ENCODE results near the gene DOK6. TPM values are rescaled to one million over a fixed set of nuclear protein-coding genes. Genes with fewer than 3 reads are reported as not detected.

Gene DOK6
- total and polyA plus RNA-seq, 2 donors (not counting 1 experiment from before 2014, with no cell fraction given) = not detected

DNA sequence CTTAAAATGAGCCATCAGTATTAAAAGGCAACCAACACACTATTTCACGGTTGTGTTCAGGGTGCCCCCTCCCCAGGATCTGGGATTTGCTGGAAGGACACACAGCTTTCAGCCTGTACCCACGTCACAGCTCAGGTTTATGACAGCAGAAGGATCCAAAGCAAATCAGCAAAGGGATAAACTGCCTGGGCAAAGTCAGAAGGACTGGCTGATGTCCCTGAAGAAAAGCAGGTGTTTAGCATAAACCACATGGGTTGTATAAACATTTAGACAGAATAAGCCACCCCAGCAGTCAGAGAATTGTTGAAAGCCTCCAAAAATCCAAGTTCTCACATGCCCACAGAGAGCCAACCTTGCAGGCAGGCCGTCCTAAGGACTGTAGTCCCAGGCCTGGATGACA, 483.1 kb downstream of the DOK6 start:
- H3K79me2 ChIP-seq (ENCODE audit: control insufficient read depth, insufficient read depth, low read length) = no peaks in the 10 kb centered on the region
- H3K27me3 Mint-ChIP-seq = no peaks in the 10 kb centered on the region
- TF ChIP-seq, protein P1, sequence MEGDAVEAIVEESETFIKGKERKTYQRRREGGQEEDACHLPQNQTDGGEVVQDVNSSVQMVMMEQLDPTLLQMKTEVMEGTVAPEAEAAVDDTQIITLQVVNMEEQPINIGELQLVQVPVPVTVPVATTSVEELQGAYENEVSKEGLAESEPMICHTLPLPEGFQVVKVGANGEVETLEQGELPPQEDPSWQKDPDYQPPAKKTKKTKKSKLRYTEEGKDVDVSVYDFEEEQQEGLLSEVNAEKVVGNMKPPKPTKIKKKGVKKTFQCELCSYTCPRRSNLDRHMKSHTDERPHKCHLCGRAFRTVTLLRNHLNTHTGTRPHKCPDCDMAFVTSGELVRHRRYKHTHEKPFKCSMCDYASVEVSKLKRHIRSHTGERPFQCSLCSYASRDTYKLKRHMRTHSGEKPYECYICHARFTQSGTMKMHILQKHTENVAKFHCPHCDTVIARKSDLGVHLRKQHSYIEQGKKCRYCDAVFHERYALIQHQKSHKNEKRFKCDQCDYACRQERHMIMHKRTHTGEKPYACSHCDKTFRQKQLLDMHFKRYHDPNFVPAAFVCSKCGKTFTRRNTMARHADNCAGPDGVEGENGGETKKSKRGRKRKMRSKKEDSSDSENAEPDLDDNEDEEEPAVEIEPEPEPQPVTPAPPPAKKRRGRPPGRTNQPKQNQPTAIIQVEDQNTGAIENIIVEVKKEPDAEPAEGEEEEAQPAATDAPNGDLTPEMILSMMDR (IDR thresholded peaks at IDR 0.05) = no peak
- no peak for TF ChIP-seq EZH2 (IDR thresholded peaks at IDR 0.05; ENCODE audit: borderline replicate concordance, insufficient read depth, low read depth, low read length, poor library complexity, severe bottlenecking)
- no peak overlapping the region for H3K27ac Mint-ChIP-seq
- H3K9me3 ChIP-seq (ENCODE audit: control extremely low read depth in 1 of 3, control insufficient read depth in 2 of 3, insufficient read depth in 1 of 3, low read length in 2 of 3) = peaks cover 0 to 1% (median 0%) of the 10 kb centered on the region in 3 donors
- no peak for ATAC-seq (ENCODE audit: low read depth)
- CTCF ChIA-PET = no interaction called here
- H3K27me3 ChIP-seq (replicated peaks in 1 of 4; ENCODE audit: control extremely low read depth in 1 of 4, control insufficient read depth in 3 of 4, insufficient read depth in 4 of 4, low read length in 3 of 4) = no peaks in the 10 kb centered on the region
- H3K36me3 ChIP-seq (replicated peaks in 1 of 2; ENCODE audit: control extremely low read depth in 1 of 2, control insufficient read depth in 1 of 2, extremely low read depth in 1 of 2, insufficient read depth in 2 of 2, low read length in 1 of 2) = no peaks in the 10 kb centered on the region
- H3K4me2 ChIP-seq (replicated peaks; ENCODE audit: low read depth, low read length, poor library complexity, severe bottlenecking) = no peak overlapping the region
- peaks cover 21% of the 10 kb centered on the region for H3K4me1 Mint-ChIP-seq
- no peak overlapping the region for H3K4me3 Mint-ChIP-seq
- H3K4me1 ChIP-seq (ENCODE audit: control insufficient read depth in 2 of 2, insufficient read depth in 2 of 2, low read length in 2 of 2) = peaks cover 8 to 9% of the 10 kb centered on the region in 2 donors
- H3K9ac ChIP-seq (ENCODE audit: low read length) = no peak overlapping the region
- H3K9me3 Mint-ChIP-seq (ENCODE audit: insufficient read depth) = no peaks in the 10 kb centered on the region
- no peak overlapping the region for H3K4me3 ChIP-seq (ENCODE audit: control extremely low read depth in 1 of 5, extremely low read depth in 1 of 5, insufficient read depth in 1 of 5, low read depth in 2 of 5, low read length in 4 of 5)
- H3K27ac ChIP-seq (ENCODE audit: low read length in 2 of 2) = no peak overlapping the region
- no peak overlapping the region for H2AFZ ChIP-seq (ENCODE audit: insufficient read depth, low read depth, low read length, poor library complexity, severe bottlenecking)
- intact Hi-C loops (cut with micrococcal nuclease) = no loop called here
- POLR2A ChIA-PET = no interaction called here
- no peaks in the 10 kb centered on the region for H4K20me1 ChIP-seq (ENCODE audit: control insufficient read depth, insufficient read depth, low read length, poor library complexity, severe bottlenecking)
- DNase-seq = no peak
- 60% methylated on average over 3 of the region's 3 CpGs for WGBS (ENCODE audit: insufficient coverage)

DNA sequence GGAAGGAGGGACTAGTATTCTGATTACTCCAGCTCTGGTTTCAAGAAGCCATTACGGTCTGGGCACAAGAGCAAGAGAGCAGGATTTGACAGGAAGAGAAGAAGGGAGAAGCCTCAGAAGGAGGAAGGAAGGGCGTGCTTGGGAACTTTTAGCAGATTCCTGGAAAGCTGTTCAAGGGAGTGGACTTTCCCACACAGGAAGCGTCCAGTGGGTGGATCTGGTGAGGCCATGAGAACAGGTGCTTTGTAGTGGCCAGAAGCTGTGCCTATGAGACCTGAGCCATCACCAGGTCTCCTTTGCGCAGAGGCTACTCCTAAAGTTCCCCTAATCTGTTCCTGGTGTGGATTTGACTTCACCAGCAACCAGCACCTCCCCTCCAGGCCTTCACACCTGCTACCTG, 484.7 kb downstream of the DOK6 start:
- ATAC-seq (ENCODE audit: low read depth) = no peak
- ChIA-PET CTCF (no interaction called here), POLR2A (no interaction called here)
- TF ChIP-seq, protein P1 (IDR thresholded peaks at IDR 0.05) = no peak
- TF ChIP-seq EZH2 (IDR thresholded peaks at IDR 0.05; ENCODE audit: borderline replicate concordance, insufficient read depth, low read depth, low read length, poor library complexity, severe bottlenecking) = no peak
- no peak overlapping the region for H3K27ac Mint-ChIP-seq
- H3K27me3 ChIP-seq (replicated peaks in 1 of 4; ENCODE audit: control extremely low read depth in 1 of 4, control insufficient read depth in 3 of 4, insufficient read depth in 4 of 4, low read length in 3 of 4) = no peaks in the 10 kb centered on the region
- H4K20me1 ChIP-seq (ENCODE audit: control insufficient read depth, insufficient read depth, low read length, poor library complexity, severe bottlenecking) = no peaks in the 10 kb centered on the region
- H3K4me1 ChIP-seq (ENCODE audit: control insufficient read depth in 2 of 2, insufficient read depth in 2 of 2, low read length in 2 of 2) = peaks cover 8 to 9% of the 10 kb centered on the region in 2 donors
- no peaks in the 10 kb centered on the region for H3K9me3 Mint-ChIP-seq (ENCODE audit: insufficient read depth)
- DNase-seq = no peak
- H3K79me2 ChIP-seq (ENCODE audit: control insufficient read depth, insufficient read depth, low read length) = no peaks in the 10 kb centered on the region
- no peak overlapping the region for H3K4me2 ChIP-seq (replicated peaks; ENCODE audit: low read depth, low read length, poor library complexity, severe bottlenecking)
- WGBS (ENCODE audit: insufficient coverage) = 94% methylated on average over 4 of the region's 4 CpGs
- H3K4me3 Mint-ChIP-seq = no peak overlapping the region
- no peak overlapping the region for H3K9ac ChIP-seq (ENCODE audit: low read length)
- H3K9me3 ChIP-seq (ENCODE audit: control extremely low read depth in 1 of 3, control insufficient read depth in 2 of 3, insufficient read depth in 1 of 3, low read length in 2 of 3) = peaks cover 0 to 1% (median 0%) of the 10 kb centered on the region in 3 donors
- H3K27ac ChIP-seq (ENCODE audit: low read length in 2 of 2) = no peak overlapping the region
- peaks cover 21% of the 10 kb centered on the region for H3K4me1 Mint-ChIP-seq
- H3K27me3 Mint-ChIP-seq = no peaks in the 10 kb centered on the region
- no peak overlapping the region for H3K4me3 ChIP-seq (ENCODE audit: control extremely low read depth in 1 of 5, extremely low read depth in 1 of 5, insufficient read depth in 1 of 5, low read depth in 2 of 5, low read length in 4 of 5)
- no peak overlapping the region for H2AFZ ChIP-seq (ENCODE audit: insufficient read depth, low read depth, low read length, poor library complexity, severe bottlenecking)
- intact Hi-C loops (cut with micrococcal nuclease) = no loop called here
- no peaks in the 10 kb centered on the region for H3K36me3 ChIP-seq (replicated peaks in 1 of 2; ENCODE audit: control extremely low read depth in 1 of 2, control insufficient read depth in 1 of 2, extremely low read depth in 1 of 2, insufficient read depth in 2 of 2, low read length in 1 of 2)

Data from B cell (primary cell).